Stimulated activated CD4-positive, alpha-beta T cell treated with anti-CD3 and anti-CD28 coated beads, Interleukin-15, amount 100 ng/mL, for 1 hour (primary cell): ENCODE data around the gene C5orf58.

ENCODE experiments used
- DNase-seq, 2 donors: peaks; one replicate each; pipeline ENCODE4 v3.0.0-alpha.2; 2020; ENCODE audit warnings: low read depth in 1 of 2, low spot score in 1 of 2

C5orf58 gene

GRCh38 chr5:170252720-170253350 is 20.1 kb downstream of the C5orf58 start:
- DNase-seq = no peak

GRCh38 chr5:170254056-170254455 is 21.3 kb downstream of the C5orf58 start:
- DNase-seq = peak in 1 of 2 donors; percentile 20

GRCh38 chr5:170256571-170256970 is 23.8 kb downstream of the C5orf58 start:
- no peak for DNase-seq

GRCh38 chr5:170257370-170257769 is 24.6 kb downstream of the C5orf58 start:
- no peak for DNase-seq

GRCh38 chr5:170261528-170262043 is 28.8 kb downstream of the C5orf58 start:
- DNase-seq = no peak

- no peak for DNase-seq
Measured at GRCh38 chr5:170262061-170263045, 29.6 kb downstream of the C5orf58 start.

GRCh38 chr5:170263906-170264305 is 31.1 kb downstream of the C5orf58 start:
- no peak for DNase-seq

GRCh38 chr5:170265522-170265921 is 32.7 kb downstream of the C5orf58 start:
- DNase-seq = no peak

- peak in 1 of 2 donors; percentile 41 for DNase-seq
Measured at GRCh38 chr5:170266570-170267381, 34.0 kb downstream of the C5orf58 start.

- peak; percentile 56 to 61 for DNase-seq
Measured at GRCh38 chr5:170267431-170268152, 34.8 kb downstream of the C5orf58 start.

GRCh38 chr5:170268153-170268689 is 35.4 kb downstream of the C5orf58 start:
- DNase-seq = no peak

GRCh38 chr5:170268884-170269283 is 36.1 kb downstream of the C5orf58 start:
- no peak for DNase-seq

- DNase-seq = no peak
Measured at GRCh38 chr5:170269579-170269978, 36.8 kb downstream of the C5orf58 start.

GRCh38 chr5:170270293-170271069 is 37.7 kb downstream of the C5orf58 start:
- DNase-seq = no peak

GRCh38 chr5:170273968-170274710 is 41.4 kb downstream of the C5orf58 start:
- DNase-seq = no peak

- no peak for DNase-seq
Measured at GRCh38 chr5:170275376-170275994, 42.7 kb downstream of the C5orf58 start.

GRCh38 chr5:170276140-170276539 is 43.4 kb downstream of the C5orf58 start:
- DNase-seq = no peak

- DNase-seq = no peak
Measured at GRCh38 chr5:170277867-170278281, 45.1 kb downstream of the C5orf58 start.
